ENCODE data around the gene SH2D5. TPM values are rescaled to one million over a fixed set of nuclear protein-coding genes. Genes with fewer than 3 reads are reported as not detected.

Gene SH2D5
- total RNA-seq = 39.8 and 51.6 TPM in 2 replicates

GRCh38 chr1:20732588-20733359 lies at the start of gene SH2D5:
SH2D5 (minus strand) TSS chr1:20732703; CDS start chr1:20728044, 4,659 bp downstream.

GRCh38 chr1:20717452-20718342 lies 14.8 kb downstream of the SH2D5 start, which contains the start of gene KIF17:
KIF17 (minus strand) TSS chr1:20718007; CDS start chr1:20717706, 301 bp downstream.

Other genes starting within 250 kb of the SH2D5 start
- gene CAMK2N1, start 246.5 kb downstream of the SH2D5 start, total RNA-seq = 6.9 and 7.2 TPM in 2 replicates
- gene MUL1, start 224.6 kb downstream of the SH2D5 start, total RNA-seq = 29.7 and 31.3 TPM in 2 replicates
- gene FAM43B, start 180.1 kb downstream of the SH2D5 start, total RNA-seq = not detected in 2 replicates
- 0.68 and 0.71 TPM in 2 replicates for gene CDA, start 143.6 kb downstream of the SH2D5 start, total RNA-seq
- gene PINK1, start 99.2 kb downstream of the SH2D5 start, total RNA-seq = 50.2 and 60.7 TPM in 2 replicates
- gene DDOST, start 71.3 kb downstream of the SH2D5 start, total RNA-seq = 236 and 441 TPM in 2 replicates
- gene KIF17, start 14.7 kb downstream of the SH2D5 start, total RNA-seq = 1.7 and 2.1 TPM in 2 replicates
- gene HP1BP3, start 54.6 kb upstream of the SH2D5 start, total RNA-seq = 155 and 205 TPM in 2 replicates